Activated effector memory CD4-positive, alpha-beta T cell treated with anti-CD3 and anti-CD28 coated beads, Interleukin-2, amount 50 U/mL, for 16 hours (primary cell): ENCODE results near the gene MNAT1.
"Not testable (repeated sequence)": the region's sequence is repeated elsewhere in the genome, so short reads cannot be mapped to it uniquely, and the experiment has no call there.

Experiments
- DNase-seq: peaks from one replicate; pipeline ENCODE4 v3.0.0-alpha.2; 2020

Gene MNAT1

DNA sequence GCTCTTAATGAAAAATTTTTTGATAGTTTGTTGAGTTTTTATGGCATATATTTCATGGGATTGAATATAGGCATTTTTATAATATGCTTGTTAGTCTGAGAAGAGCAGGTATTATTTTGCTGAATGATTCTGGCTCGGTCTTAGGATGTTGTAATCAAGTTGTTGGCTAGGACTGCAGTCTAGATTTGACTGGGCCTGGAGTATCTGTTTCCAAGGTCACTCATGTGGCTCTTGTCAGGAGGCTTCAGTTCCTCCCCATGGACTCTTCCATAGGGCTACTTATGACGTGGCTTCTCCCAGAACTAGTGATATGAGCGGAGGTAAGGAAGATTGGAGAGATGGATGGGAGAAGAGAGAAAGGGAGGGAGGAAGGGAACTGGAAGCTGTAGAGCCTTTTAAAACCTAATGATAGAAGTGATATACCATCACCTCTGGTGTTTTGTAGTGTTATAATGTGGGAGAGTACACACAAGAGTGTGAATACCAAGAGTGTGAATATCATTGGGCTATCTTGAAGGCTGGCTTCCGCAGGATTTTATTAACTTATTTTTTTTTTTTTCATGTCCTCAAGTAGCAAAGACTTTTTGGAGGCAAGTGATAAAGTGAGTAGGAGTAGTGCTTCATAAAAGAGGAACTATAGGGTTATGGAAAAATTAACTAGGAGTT, 4.4 kb downstream of the MNAT1 start:
- DNase-seq = no peak

DNA sequence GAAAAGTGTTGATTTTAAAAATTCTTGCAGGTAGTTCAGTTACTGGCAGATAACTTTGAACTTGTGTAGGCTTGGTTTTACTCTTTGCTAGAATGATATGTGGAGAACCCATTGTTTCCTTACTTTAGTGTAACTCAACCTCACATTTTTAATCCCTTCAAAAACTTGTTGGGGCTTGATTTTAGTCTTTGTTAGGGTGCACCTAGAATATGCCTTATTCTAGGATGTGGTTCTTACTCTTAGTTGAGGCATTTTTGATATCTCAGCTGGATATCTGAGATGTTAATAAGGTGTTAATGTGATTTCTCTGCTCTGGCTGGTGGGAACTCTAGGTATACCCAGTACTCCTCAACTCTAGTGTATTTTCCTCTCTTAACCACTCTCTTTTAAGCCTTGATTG, 10.0 kb downstream of the MNAT1 start:
- DNase-seq = no peak

DNA sequence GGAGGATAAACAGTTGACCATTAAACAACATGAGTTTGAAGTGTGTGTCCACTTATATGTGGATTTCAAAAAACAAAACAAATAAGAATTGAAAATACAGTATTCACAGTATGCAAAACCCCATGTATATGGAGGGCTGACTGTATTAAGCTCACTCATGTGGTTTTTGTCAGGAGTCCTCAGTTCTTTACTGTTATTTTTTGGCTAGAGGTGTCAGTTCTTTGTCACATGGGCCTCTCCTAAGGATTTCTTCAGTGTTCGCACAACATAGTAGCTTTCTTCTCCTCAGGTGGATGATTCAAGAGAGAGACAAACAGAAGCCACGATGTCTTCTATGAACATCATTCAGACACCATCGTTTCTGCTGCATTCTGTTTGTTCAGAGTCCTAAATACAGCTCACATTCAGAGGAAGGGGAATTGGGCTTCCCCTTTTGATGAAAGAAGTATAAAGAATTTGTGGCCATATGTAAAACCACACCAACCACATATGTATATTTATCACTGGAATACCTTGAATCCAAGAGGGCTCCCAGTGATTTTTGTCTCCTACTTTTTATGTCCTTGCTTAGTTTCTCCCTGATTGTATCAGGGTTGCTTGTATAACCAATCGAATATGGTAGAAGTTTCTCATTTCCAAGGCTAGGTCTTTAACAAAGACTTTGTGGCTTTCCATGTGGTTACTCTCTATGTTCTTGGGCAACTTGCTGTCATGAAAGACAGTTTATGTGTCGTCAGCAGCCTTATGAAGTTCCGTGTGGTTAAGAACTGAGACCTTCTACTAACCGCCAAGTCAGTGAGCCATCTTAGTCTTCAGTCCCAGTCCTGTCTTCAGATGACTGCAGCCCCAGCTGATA, 18.9 kb downstream of the MNAT1 start:
- DNase-seq = peak; percentile 67

DNA sequence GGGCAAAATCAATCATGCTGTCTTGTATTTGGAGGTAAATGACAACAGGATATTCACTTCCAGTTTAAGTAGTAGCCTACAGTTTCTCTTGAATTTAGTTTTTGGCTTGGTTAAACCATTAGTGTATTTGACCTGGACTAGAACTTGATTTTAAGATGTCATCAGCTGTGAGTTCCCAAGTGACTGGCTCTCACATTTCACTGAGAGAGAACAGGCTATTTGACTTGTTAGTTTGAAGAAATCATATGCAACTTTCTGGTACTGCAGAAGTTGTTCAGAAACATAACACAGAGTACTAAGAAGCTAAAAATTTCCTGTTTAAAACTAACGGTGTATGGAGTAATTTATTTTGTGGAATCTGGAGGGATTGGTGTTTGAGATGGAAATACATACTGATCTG, 22.3 kb downstream of the MNAT1 start:
- DNase-seq = no peak

DNA sequence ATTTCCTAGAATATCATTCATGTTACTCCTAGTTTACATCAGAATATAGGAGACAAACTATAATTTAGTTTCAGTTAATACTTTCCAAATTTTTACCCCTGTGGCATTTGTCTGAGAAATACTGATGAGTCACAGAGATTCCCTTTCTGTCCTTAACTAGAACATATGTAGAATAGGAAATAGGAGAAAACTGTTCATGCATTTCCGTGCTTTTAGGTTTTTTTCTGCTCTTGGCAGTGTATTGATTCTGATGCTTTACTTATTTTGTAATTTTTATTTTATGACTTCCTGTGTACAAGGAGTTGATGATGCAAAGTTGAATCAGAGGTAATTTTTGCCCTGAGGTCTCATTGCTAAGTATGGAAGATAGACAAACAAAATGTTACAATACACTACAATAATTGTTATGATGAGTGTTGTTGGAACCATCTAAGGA, 23.0 kb downstream of the MNAT1 start:
- DNase-seq = no peak

DNA sequence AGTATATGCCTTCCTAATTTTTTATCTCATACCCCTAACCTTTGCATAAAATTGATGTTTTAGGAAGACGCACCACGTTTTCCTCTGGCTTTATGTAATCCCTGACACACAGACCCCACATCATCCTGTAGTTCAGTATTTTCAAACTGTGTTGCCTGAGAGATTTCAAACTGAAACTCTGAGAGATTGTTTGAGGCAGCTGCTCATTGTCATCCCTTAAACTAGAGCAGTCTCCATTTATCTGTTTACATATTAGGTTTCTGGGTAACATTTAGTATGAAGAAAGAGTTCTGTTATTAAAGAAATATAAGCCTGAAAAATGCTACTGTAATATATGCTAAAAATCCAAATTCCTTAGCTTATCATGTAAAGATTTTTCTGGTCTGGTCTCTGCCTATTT, 24.3 kb downstream of the MNAT1 start:
- no peak for DNase-seq

DNA sequence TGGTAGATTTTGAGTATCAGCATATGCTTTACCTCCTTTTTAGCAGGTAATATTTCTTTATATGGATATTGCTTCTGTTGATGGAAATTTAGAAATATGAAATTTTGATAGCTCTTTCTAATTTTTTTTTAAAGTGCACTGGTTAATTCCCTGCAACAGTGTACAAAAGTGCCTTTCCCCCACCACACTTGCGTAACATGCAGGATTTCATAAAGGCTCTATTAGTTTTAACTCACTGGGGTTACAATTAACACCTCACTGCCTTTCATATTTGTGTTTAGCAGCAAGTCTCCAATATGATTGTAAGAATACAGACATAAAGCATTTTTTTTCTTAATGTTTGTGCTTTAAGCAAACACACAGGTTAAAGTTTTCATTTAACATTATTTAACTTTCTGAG, 25.6 kb downstream of the MNAT1 start:
- DNase-seq = no peak

DNA sequence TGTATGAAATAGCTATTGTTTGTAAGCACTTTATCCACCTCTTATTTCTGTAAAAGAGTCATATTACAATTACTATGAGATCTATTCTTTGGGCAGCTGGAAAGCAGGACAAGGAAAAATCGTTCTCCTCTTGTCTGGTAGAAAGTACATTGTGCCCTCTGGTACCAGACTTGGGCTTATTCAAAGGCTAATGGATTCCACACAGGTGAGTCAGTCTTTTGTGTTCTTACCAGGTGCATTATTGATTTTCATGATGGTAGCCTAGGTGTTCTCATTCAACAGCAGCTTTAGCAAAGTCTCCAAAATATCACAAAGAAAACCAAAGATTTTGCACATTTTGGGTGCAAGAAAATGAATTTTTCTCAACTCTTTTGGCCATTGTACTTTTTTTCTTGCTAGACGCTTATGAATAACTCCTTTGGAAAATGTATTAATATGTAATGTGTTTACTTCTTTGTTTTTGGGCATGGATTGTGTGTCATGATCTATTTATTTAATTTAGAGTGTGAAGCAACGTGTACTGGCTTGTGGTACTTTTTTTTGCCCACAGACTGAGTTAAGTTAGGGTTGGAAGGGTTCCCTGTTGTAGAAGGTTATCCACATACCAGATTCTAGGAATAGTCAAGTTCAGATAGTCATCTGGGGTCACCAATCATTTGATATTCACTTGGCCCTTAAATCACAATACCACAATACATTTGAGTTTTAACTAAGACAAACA, 26.2 kb downstream of the MNAT1 start:
- no peak for DNase-seq

DNA sequence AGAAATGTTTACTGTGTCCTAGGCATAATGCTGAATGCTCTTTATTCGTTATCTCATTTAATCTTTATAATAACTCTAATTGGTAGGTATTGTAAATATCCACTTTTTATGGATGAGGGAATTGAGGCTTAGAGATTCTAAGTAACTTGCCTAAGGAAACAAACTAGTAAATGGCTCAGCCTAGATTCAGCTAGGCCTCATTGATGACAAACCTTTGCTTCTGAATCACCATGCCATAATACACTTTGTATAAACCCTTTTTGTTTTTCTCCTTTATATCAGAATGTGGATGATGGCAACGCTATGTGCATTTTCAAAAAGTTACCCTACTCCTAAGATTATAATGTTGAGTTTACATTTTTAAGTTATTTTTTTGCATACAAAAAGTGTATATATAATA, 34.0 kb downstream of the MNAT1 start:
- no peak for DNase-seq

DNA sequence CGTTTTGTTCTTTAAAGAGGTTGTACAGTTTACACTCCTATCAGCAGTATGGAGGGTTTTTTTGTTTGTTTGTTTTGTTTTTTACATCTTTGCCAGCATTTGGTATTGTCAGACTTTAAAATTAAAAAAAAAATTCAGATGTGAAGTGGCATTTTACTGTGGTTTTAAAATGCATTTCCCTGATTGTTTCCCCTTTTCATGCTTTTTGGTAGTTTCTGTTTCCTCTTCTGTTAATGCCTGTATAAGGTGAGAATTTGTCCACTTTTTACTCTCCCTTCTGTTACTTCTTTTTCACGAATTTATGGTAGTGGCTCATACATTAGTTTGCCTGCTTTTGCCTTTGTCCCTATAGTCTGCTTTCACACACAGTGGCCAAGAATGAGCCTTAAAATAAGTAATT, 36.6 kb downstream of the MNAT1 start:
- no peak for DNase-seq

DNA sequence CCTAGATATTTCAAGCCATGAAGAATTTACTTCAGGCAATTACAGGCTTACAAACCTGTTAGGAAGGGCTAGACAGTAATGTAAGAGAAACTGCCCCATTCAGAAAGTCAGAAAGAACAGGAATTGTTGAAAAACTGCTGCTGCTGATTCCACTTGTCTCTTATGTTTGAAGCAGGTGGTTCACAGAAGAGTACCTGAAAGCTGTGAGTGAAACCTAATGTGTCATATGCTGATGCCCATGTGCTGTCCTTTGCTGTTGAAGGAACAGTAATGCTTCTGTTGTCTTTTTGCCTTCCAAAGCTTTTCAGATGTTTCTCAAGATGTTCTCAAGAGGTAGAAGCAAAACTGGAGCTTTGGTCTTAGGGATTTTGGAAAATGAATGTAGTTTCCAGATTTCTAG, 39.0 kb downstream of the MNAT1 start:
- DNase-seq = no peak

DNA sequence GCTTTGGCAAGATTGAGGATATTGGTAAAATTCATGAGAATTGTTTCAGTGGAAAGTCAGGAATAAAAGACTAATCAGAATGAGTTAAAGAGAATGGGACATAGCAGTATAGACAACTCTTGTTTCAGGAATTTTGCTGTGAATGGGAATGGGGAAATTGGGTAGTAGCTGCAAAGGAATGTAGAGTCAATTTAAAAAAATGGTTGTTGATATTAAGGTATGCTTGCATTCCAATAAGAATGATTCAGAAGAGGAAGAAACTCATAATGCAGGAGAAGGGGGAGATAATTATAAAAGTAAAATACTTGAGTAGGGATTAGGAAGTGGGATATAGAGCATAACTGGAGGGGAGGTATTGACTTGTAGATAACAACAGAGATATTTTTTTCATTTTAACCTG, 40.7 kb downstream of the MNAT1 start:
- no peak for DNase-seq

DNA sequence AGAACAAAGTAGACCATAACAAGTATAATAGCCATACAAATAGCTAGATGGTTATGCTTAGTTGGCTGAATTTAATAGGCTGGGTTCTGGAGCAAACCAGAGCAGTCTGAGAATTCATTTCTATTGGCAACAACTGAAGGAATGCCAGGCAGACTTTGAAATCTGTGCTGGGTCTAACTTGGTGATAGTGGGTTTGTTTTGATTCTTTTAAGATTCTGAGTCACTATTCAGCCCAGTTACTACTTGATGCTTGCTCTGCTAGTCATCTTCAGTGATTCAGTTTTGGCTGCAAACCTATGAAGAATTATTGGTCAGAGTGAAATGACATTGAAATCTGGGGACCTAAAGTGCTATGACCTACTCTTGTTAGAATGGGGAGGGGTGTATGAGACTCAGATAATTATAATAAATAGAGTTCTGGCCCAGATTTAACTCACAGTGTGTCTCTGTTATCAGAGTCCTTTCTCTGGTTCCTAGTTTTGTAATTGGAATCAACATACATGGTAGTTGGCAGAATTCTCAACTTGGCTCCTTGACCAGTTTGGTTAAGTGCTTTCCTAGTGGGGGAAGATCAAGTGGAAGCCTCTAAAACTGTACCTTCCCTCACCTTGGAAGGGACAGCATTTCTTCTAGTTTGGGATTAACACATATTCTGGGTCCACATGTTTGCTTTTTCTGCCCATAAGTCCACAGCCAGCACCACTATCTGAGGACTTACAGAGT, 43.5 kb downstream of the MNAT1 start:
- DNase-seq = no peak

DNA sequence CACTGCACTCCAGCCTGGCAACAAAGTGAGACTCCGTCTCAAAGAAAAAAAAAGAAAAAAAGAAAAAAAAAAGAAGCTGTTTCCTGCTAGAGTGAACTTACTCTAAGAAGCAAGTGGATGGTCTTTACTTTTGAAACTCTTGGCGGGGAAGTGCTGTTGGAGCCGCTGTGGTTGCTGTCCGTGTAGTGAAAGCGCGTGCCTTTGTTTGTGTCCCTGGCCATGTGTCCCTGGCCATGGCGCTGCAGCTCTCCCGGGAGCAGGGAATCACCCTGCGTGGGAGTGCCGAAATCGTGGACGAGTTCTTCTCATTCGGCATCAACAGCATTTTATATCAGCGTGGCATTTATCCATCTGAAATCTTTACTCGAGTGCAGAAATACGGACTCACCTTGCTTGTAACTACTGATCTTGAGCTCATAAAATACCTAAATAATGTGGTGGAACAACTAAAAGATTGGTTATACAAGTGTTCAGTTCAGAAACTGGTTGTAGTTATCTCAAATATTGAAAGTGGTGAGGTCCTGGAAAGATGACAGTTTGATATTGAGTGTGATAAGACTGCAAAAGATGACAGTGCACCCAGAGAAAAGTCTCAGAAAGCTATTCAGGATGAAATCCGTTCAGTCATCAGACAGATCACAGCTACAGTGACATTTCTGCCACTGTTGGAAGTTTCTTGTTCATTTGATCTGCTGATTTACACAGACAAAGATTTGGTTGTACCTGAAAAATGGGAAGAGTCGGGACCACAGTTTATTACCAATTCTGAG, 45.4 kb downstream of the MNAT1 start:
- not testable (repeated sequence) for DNase-seq

DNA sequence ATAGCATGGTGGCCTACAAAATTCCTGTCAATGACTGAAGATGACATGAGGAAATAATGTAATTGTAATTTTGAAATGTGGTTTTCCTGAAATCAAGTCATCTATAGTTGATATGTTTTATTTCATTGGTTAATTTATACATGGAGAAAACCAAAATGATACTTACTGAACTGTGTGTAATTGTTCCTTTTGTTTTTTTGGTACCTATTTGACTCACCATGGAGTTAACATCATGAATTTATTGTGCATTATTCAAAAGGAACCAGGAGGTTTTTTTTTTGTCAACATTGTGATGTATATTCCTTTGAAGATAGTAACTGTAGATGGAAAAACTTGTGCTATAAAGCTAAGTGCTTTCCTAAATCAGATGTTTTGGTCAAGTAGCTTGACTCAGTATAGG, 46.0 kb downstream of the MNAT1 start:
- not testable (repeated sequence) for DNase-seq

DNA sequence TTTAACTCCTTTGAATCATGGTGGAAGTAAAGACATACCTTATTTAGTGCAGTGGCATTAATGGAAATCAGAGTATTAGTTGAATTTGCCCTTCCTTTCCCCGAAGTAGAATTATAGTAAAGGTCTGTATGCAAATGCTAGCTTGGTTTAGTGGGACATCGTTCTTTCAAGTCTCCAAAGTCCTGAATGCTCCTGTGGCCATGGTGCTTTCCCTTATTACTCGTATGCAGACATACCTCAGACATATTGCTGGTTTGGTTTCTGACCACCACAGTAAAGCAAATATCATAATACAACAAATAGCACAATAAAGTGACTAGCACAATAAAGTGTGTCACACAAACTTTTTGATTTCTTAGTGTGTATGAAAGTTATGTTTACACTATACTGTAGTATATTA, 52.3 kb downstream of the MNAT1 start:
- DNase-seq = no peak

DNA sequence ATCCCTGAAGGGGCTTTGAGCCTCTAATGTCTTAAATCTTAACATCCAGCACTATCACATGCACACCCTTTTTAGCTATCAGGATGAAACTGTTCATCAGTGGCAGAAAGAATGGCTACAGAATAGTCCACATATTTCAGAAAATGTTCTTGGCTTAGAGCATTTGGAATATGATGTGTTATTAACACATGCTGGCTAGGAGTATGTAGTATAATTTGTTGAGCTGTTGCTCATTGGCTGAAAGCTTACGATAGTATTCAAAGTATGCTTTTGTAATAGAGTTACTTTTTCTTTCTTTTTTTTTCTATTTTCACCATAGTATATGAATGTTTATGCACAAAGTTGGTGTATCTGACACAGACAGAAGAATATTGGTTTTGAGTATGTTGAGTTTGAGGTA, 55.1 kb downstream of the MNAT1 start:
- DNase-seq = no peak

DNA sequence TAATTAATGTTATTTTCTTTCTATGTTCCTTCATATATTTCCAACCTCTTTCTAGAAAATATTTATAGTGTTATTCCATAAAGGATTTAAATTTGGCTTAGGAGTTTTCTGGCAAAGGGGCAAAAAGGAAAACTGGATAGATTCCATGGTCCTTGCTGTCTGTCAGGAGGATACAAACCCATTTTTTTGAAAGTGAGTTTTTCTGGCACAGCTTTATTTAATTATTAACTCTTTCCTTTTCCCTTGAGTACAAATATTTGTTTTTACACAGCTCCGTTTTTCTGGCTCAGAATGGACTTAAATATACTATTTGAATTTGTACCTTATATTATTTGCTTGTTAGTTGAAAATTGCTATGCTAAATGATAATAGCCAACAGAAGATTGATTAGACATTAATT, 56.3 kb downstream of the MNAT1 start:
- no peak for DNase-seq

DNA sequence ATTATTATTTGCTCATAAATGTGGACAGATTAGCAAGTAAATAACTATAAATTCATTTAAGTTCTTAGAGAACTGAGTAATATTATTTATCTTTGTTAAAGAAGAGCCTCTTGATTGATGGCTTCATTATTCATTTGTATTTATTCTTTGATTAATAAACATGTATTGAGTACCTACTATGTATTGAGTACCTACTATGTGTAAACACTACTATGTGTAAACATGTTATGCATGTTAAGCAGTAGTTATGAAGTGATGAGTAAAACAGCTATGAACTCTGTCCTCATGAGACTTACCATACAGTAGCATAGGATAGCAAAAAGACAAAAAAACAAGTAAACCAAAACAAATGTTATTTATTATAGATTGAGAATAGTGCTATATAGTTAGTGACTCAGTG, 61.9 kb downstream of the MNAT1 start:
- no peak for DNase-seq

DNA sequence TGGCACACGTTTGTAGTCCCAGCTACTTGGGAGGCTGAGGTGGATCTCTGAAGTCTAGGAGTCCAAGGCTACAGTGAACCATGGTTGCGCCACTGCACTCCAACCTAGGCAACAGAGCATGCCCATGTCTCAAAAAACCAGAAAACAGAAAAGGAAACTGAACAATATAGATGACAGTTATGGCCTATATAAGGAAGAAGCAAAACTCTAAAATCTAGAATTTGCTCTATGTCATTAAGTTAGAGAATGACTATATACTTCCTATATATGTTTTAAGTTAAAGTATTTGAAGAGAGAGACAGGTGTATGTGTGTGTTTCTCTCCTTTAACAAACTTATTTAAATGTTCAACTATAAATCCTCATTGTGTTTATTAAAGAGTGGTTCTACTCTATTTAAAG, 65.8 kb downstream of the MNAT1 start:
- DNase-seq = no peak

DNA sequence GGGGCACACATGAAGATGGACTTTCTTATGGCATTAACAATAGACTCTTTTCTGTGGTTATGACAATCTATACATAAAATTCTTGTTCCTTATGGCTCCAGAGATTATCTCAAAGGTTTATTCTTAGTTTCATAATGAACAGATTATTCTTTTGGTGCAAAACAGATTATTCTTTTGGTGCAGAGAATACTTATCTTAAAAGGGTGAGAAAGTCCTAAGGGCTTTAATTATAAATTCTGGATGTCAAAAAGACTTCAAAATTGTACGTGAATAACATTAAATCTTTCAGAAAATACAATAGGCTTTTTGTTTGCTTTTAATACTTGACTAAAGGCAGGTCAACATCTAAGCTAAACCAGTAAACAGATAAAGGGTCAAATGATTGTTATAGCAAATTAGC, 69.3 kb downstream of the MNAT1 start:
- DNase-seq = no peak

DNA sequence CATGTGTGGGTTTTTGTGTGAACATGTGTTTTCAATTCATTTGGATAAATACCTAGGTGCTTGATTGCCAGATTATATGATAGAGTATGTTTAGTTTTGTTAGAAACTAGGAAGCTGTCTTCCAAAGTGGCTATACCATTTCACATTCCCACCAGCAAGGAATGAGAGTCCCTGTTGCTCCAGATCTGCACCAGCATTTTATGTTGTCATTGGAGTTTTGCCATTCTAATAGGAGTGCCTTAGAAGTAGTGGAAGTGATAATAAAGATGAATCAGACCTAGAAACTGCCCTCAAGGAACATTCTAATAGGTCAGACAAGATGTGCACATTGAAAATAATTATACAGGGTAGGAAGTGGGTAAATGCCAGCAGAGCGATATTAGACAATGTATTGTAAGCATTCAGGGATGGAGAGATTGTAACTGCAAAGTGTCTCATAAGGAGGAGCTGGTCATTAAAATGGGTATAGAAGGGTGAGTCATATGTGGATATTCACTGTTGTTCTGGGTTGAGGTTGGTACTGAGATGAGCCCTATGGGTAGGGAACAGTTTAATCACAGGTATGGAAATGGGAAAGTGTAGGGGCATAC, 71.4 kb downstream of the MNAT1 start:
- no peak for DNase-seq
